Measurements from ENCODE around the gene C2CD4B. TPM values are rescaled to one million over a fixed set of nuclear protein-coding genes. Genes with fewer than 3 reads are reported as not detected.

The C2CD4B gene
- total and polyA plus RNA-seq, 2 donors (not counting 1 experiment from before 2014, with no cell fraction given) = not detected

GRCh38 chr15:62208367-62208766, 43.3 kb upstream of the C2CD4B start:
- no peak overlapping the region for H3K4me2 ChIP-seq (replicated peaks; ENCODE audit: low read depth, low read length, poor library complexity, severe bottlenecking)
- intact Hi-C loops (cut with micrococcal nuclease) = no loop called here
- DNase-seq = no peak
- WGBS (ENCODE audit: insufficient coverage) = 98% methylated on average over 6 of the region's 9 CpGs
- Mint-ChIP-seq H3K4me1 (no peaks in the 10 kb centered on the region), H3K4me3 (no peak overlapping the region), H3K9me3 (ENCODE audit: insufficient read depth) (peaks cover 4% of the 10 kb centered on the region), H3K27ac (no peak overlapping the region), H3K27me3 (peaks cover 8% of the 10 kb centered on the region)
- no peak overlapping the region for H3K4me3 ChIP-seq (ENCODE audit: control extremely low read depth in 1 of 5, extremely low read depth in 1 of 5, insufficient read depth in 1 of 5, low read depth in 2 of 5, low read length in 4 of 5)
- no peaks in the 10 kb centered on the region for H3K36me3 ChIP-seq (replicated peaks in 1 of 2; ENCODE audit: control extremely low read depth in 1 of 2, control insufficient read depth in 1 of 2, extremely low read depth in 1 of 2, insufficient read depth in 2 of 2, low read length in 1 of 2)
- no peak for ATAC-seq (ENCODE audit: low read depth)
- H3K9ac ChIP-seq (ENCODE audit: low read length) = no peak overlapping the region
- H3K4me1 ChIP-seq (ENCODE audit: control insufficient read depth in 2 of 2, insufficient read depth in 2 of 2, low read length in 2 of 2) = no peaks in the 10 kb centered on the region
- H3K9me3 ChIP-seq (ENCODE audit: control extremely low read depth in 1 of 3, control insufficient read depth in 2 of 3, insufficient read depth in 1 of 3, low read length in 2 of 3) = peaks cover 1 to 27% (median 2%) of the 10 kb centered on the region in 3 donors
- no peak overlapping the region for H2AFZ ChIP-seq (ENCODE audit: insufficient read depth, low read depth, low read length, poor library complexity, severe bottlenecking)
- TF ChIP-seq EZH2 (IDR thresholded peaks at IDR 0.05; ENCODE audit: borderline replicate concordance, insufficient read depth, low read depth, low read length, poor library complexity, severe bottlenecking) (no peak), CTCF (IDR thresholded peaks at IDR 0.05) (no peak)
- H3K27me3 ChIP-seq (replicated peaks in 1 of 4; ENCODE audit: control extremely low read depth in 1 of 4, control insufficient read depth in 3 of 4, insufficient read depth in 4 of 4, low read length in 3 of 4) = no peaks in the 10 kb centered on the region
- ChIA-PET POLR2A (no interaction called here), CTCF (no interaction called here)
- H3K27ac ChIP-seq (ENCODE audit: low read length in 2 of 2) = no peak overlapping the region
- H3K79me2 ChIP-seq (ENCODE audit: control insufficient read depth, insufficient read depth, low read length) = no peaks in the 10 kb centered on the region
- H4K20me1 ChIP-seq (ENCODE audit: control insufficient read depth, insufficient read depth, low read length, poor library complexity, severe bottlenecking) = no peaks in the 10 kb centered on the region

GRCh38 chr15:62190675-62191074, 25.6 kb upstream of the C2CD4B start:
- Histone ChIP-seq H2AFZ (ENCODE audit: insufficient read depth, low read depth, low read length, poor library complexity, severe bottlenecking) (no peak overlapping the region), H3K9ac (ENCODE audit: low read length) (no peak overlapping the region), H3K27ac (ENCODE audit: low read length in 2 of 2) (no peak overlapping the region), H3K9me3 (ENCODE audit: control extremely low read depth in 1 of 3, control insufficient read depth in 2 of 3, insufficient read depth in 1 of 3, low read length in 2 of 3) (no peaks in the 10 kb centered on the region), H3K4me2 (replicated peaks; ENCODE audit: low read depth, low read length, poor library complexity, severe bottlenecking) (no peak overlapping the region), H4K20me1 (ENCODE audit: control insufficient read depth, insufficient read depth, low read length, poor library complexity, severe bottlenecking) (no peaks in the 10 kb centered on the region), H3K27me3 (replicated peaks in 1 of 4; ENCODE audit: control extremely low read depth in 1 of 4, control insufficient read depth in 3 of 4, insufficient read depth in 4 of 4, low read length in 3 of 4) (peaks cover 0 to 3% (median 0%) of the 10 kb centered on the region in 4 experiments), H3K4me1 (ENCODE audit: control insufficient read depth in 2 of 2, insufficient read depth in 2 of 2, low read length in 2 of 2) (no peaks in the 10 kb centered on the region), H3K4me3 (ENCODE audit: control extremely low read depth in 1 of 5, extremely low read depth in 1 of 5, insufficient read depth in 1 of 5, low read depth in 2 of 5, low read length in 4 of 5) (no peak overlapping the region), H3K79me2 (ENCODE audit: control insufficient read depth, insufficient read depth, low read length) (no peaks in the 10 kb centered on the region), H3K36me3 (replicated peaks in 1 of 2; ENCODE audit: control extremely low read depth in 1 of 2, control insufficient read depth in 1 of 2, extremely low read depth in 1 of 2, insufficient read depth in 2 of 2, low read length in 1 of 2) (no peaks in the 10 kb centered on the region)
- H3K27me3 Mint-ChIP-seq = peaks cover 23% of the 10 kb centered on the region
- WGBS (ENCODE audit: insufficient coverage) = 85% methylated on average over 2 of the region's 2 CpGs
- ATAC-seq (ENCODE audit: low read depth) = no peak
- TF ChIP-seq EZH2 (IDR thresholded peaks at IDR 0.05; ENCODE audit: borderline replicate concordance, insufficient read depth, low read depth, low read length, poor library complexity, severe bottlenecking) (no peak), CTCF (IDR thresholded peaks at IDR 0.05) (no peak)
- POLR2A ChIA-PET = no interaction called here
- no peaks in the 10 kb centered on the region for H3K9me3 Mint-ChIP-seq (ENCODE audit: insufficient read depth)
- DNase-seq = no peak
- CTCF ChIA-PET = no interaction called here
- intact Hi-C loops (cut with micrococcal nuclease) = no loop called here
- no peaks in the 10 kb centered on the region for H3K4me1 Mint-ChIP-seq
- no peak overlapping the region for H3K27ac Mint-ChIP-seq
- no peak overlapping the region for H3K4me3 Mint-ChIP-seq
